Measurements from ENCODE around the gene CMSS1.

Gene CMSS1

DNA sequence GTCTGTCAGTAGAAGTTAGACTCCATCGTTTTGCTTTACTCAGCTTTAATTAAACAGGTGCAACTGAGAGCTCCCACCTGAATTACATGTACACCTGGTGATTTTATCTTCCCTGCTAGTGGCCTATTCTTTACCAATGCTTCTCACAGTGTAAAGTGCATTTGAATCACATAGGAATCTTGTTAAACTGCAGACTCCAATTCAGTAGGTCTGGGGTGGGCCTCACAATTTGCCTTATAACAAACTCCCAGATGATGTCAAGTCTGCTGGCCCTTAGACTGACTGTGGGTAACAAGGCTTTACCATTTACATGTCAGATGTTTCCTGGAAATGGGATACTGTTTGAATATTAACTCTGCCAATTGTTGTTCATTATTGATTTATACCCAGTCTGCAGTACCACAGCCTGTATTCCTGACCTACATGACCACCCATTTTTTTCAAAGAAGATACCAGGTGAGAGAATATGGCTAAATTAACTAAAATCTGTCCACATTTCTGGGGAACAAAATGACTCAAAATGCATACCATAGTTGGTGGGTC is 37.2 kb downstream of the CMSS1 start:
- DNase-seq (ENCODE audit: low read depth in 2 of 2): no peak

DNA sequence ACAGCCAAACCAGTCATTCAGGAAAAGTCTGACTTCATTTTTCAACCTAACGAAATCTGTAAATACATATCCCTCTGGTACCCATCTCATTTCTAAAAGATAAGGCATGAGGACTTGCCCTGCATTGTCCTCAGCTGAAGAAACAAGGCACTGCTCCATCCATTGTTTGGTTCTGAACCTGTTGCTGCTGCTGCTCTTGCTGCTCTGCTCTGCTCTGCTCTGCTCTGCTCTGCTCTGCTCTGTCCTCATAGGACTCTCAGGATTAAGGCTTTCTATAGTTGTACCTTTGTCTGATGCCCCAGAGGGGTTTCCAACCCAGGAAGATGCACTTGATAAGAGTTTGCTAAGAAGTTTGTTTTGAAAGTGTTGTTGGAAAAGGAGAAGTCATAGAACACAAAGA is 38.2 kb downstream of the CMSS1 start:
- no peak for DNase-seq (ENCODE audit: low read depth in 2 of 2)

DNA sequence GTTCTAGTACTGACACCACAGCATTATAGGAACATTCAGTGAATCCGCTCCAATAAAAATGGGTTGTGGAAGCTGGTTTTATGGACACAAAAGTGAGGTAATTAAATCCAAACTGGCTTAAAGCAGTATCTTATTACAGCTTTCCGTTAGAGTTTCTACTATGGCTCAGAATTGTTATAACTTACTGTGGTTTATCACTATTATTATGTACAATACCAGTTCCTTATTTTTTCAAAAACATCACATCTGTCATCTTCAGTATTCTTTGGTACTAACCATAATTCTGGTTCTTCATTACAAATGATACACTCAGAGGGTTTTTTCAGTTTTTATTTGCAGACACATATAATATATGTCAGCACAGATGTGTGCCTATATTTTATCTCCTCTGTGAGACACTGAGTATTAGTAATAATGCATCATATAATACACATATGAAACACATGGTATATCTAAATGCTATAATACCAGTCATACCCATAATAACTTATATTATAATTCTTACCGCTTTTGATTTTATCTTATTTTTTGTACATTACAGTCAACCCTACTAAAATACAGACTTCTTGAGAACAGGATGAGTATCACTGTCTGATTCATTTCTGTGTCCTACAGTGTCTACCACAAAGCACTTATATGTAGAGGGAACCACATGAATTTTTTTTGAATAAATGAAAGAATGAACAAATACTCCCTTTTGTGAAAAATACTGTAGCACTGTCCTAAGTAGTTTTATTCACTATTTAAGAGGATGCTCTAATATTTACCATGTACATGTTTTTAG is 39.0 kb downstream of the CMSS1 start:
- no peak for DNase-seq (ENCODE audit: low read depth in 2 of 2)

DNA sequence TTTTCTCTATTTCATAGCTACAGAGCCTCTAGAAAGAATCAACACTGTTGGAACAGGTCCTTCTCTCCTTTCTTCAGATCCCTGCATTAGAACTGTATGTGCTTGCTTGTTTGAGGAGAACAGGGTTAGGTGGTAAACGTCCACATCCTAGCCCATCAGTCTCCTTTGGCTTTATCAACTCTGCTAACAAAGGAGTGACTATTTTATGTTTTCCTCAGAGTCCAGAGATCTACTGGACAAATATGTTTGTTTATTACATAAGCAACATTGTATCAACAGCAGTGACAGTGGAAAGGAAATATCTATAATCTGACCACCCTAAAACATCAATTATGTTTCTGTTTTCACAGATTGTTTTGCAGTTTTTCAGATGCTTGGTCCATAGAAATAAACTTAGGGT is 39.6 kb downstream of the CMSS1 start:
- DNase-seq (ENCODE audit: low read depth in 2 of 2): no peak

DNA sequence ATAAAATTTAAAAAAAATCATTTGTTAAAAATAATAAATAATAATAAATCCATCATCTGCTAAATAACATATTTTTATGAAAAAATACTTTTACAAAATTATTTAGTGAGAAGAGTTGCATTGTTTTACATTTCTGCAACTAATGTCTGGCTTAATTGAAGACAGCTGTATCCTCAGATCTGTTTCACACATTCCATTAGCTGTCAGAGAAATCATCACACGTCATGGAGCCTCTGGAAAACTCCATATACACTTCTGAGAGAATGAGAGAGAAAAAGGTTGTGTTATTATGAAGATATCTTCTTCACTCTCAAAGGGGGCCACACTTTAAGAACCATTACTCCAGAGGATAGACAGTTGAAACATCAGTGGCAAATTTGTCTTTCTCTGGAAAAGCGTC is 40.8 kb downstream of the CMSS1 start:
- no peak for DNase-seq (ENCODE audit: low read depth in 2 of 2)

DNA sequence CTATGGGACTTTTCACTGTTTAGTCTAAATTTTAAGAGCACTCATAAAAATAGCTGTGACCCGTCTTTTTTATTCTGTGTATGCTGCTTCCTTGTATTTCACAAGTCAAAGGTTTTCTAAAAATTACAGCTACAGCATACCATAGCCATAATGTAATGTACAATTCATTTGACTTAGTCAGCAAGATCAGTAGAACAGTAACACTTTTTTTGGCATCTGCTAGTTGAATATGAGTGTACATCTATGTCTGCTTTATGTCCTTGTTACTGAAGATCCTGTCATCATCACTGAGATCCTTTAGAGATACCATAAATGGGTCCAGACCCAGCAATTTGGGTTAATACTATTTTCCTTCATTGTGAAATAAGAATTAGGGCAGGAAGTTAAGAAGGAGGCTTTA is 42.2 kb downstream of the CMSS1 start:
- DNase-seq (ENCODE audit: low read depth in 2 of 2): no peak

DNA sequence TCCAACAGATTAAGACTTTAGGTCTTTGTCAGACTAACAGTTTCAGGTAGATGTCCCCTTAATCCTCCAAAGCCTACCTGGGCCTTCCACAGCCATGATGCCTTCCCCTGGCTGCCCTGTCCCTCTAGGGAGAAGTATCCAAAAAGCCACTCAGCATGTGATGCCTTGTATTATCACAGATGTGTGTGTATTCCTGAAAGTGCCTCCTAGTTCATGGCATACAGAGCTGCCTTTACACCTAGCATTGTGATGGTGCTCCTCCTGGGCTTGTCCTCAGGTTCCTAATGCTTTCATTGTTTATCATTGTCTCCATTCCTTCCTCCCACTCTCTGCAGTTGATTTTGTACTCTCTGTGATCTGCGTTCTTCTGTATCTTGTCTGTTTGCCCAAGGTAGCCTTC is 43.6 kb downstream of the CMSS1 start:
- DNase-seq (ENCODE audit: low read depth in 2 of 2): no peak

DNA sequence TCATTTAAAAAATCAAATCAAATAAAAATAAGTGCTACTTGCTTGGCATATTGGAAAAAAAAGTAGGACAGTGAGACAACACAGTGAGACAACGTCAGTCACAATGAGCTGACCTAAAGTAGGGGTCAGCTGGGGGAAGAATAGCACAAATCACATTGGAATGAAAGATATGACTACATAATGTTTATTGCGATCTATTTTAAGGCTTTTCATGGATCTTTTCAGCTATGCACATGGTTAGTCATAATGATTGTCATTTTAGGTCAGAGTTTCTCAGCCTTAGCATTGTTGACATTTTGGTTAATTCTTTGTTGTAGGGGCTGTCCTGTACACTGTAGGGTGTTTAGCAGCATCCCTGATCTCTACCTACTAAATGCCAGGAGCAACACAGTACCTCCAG is 44.5 kb downstream of the CMSS1 start:
- no peak for DNase-seq (ENCODE audit: low read depth in 2 of 2)

DNA sequence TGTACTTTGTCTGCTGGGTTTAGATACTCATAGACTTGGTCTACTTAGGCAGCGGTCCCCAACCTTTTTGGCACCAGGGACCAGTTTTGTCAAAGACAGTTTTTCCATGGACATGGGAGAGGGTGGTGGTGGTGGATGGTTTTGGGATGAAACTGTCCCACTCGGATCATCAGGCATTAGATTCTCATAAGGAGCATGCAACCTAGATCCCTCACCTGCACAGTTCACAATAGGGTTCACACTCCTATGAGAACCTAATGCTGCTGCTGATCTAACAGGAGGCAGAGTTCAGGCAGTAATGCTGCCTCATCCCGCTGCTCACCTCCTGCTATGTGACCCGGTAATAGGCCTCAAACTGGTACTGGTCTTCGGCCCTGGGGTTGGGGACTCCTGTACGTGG is 45.3 kb downstream of the CMSS1 start:
- DNase-seq (ENCODE audit: low read depth in 2 of 2): no peak

DNA sequence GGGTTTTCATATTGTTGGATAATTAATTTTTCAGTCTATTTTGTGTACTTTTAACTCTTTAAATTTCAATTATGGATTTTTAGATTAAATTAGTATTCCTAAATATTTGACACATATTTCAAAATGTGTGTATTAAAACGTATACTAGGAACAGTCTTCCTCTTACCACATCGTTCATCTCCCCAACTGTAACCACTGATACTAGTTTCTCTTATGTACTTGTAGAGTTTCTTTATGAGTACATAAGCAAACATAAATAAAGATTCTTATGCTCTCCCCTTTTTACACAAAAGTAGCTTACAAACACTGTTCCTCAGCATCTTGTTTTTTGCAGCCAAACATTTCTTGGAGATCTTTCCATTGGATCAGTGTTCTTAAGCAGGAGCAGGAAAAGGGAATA is 45.9 kb downstream of the CMSS1 start:
- no peak for DNase-seq (ENCODE audit: low read depth in 2 of 2)

DNA sequence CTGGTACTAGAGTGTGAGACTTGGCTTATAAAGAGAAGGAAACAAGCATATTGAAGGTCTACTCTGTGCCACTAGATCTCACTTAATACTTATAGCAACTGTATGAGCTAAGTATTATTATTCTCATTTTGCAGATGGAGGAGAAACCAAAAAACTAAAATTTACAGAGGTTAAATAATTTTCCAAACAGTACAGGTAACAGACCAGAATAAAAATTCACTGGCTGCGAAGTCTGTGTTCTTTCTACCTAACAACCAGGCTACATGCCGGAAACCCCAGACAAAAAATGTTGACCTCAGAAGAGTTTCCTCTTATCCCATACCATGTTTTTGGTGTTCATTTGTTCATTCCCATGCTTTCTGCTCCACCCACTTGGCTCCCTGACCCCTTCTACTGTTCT is 46.6 kb downstream of the CMSS1 start:
- DNase-seq (ENCODE audit: low read depth in 2 of 2): no peak

DNA sequence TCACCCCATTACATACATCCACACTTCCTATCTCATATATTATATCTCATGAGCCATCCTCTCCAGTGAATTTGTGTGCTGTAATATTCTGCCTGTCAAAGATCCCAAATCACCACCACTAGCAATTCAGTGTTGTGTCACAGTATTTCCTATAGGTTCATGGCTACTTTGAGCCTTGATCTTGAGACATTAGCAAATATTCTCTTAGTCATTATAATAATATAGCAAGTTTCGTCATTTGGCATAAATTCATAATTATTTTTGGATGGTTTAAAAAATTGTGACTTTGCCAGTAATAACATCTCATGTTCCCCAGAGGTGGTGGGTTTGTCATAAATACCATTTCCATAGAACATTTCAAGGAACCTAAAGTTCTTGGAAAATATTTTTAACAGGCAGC is 47.7 kb downstream of the CMSS1 start:
- DNase-seq (ENCODE audit: low read depth in 2 of 2): no peak

DNA sequence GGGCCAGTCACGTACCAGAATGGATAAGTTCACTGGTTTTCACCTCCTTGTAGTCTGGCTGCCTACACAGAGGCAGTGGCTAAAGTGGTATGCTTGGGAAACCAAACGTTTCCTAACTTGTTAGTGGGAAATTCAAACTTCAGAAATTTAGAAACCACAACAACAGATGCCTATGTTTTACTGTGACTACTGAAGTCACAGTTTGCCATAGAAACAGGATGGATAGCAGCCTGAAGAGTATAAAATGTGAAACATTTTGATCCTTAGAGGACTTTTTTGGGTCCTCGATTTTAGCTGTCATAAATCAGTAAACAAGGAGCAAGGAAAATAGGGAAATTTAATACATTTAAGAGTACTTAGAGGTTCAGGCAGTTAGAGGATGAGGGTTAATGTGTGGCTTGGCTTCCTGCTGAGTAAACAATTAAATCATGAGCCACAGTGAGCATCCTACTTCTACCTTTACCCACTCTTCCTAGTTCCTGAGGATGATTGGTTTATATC is 48.6 kb downstream of the CMSS1 start:
- DNase-seq (ENCODE audit: low read depth in 2 of 2): no peak

DNA sequence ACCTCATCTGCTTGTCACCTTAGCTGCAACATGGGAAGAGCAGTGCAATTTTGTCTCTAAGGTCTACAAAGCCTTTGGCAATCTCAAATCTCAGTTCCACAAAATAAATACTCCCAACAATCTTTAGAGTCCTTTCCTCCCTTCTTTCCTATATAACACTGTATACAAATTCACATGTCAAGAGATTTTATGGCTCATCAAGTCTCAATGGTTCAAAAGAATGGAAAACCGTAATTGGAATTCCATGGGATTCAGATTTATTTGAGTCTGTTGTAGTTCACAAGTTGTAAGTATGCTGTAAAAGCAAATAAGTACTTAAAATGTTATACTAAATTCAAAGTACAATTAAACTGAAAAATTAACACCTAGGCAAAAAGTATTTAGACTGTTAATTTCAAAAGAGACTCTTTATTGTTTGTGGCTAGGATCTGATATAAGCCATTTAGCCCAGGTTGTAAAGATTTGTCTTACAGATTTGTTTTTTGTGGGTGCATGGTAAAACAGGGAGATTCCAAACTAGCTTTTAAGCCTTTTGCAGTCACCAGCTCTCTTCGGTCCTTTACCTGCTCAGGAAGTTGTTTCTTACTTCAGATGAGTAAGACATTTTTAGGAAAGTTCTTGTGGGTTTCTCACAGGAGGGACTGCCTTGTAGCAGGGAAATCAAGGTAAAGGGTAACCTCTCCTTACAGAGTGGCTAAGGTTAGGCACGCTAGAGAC is 50.1 kb downstream of the CMSS1 start:
- DNase-seq (ENCODE audit: low read depth in 2 of 2): no peak

DNA sequence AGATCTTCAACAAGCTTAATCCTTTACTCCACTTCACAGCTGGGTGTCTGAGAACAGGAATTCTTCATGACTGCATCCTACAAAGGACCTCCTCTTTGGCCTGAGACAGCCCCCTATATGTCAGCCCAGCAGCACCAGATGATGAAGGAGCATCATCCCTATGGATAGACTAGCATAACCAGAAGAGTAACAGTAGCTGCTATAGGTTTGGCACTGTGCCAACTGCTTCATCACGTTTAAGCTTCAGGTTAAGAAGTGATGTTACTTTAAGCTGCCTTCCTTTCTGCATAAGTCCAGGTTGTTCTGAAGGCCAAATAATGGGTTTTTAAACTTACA is 50.6 kb downstream of the CMSS1 start:
- no peak for DNase-seq (ENCODE audit: low read depth in 2 of 2)

DNA sequence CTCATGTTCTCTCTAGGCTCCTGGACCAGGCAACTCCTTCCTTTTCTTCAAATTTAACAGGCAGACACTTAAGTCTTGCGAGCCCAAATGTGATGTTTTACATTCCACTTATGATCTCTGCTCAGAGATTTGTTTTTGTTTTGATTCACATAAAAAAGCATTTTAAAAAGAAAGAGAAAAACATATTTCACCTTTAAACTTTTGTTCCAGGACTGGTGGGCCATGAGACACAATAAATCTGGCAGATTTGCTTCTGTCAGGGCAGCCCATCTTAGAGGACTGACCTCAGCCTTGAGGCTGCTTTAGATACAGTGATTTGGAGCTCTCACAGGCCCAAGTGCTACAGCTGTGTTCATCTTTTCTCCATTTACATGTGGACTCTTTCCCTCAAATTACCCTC is 52.0 kb downstream of the CMSS1 start:
- no peak for DNase-seq (ENCODE audit: low read depth in 2 of 2)

DNA sequence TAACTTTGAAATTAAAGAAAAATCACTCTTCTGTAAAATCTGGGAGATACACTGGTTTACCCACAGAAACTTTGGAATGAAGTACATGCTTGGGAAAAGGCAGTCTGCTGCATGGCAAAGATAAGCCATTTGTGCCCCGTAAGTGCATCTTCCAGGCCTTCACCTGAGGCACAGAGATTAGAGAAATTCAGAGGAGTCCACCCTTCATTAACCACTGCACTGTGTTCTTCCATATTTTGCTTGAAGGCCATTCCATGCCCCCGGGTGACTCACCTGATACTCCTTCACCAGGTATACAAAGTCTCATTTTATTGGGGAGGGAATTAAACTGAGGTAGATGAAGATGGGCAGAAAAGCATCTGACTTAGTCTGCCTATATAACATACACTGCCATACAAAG is 53.0 kb downstream of the CMSS1 start:
- no peak for DNase-seq (ENCODE audit: low read depth in 2 of 2)

DNA sequence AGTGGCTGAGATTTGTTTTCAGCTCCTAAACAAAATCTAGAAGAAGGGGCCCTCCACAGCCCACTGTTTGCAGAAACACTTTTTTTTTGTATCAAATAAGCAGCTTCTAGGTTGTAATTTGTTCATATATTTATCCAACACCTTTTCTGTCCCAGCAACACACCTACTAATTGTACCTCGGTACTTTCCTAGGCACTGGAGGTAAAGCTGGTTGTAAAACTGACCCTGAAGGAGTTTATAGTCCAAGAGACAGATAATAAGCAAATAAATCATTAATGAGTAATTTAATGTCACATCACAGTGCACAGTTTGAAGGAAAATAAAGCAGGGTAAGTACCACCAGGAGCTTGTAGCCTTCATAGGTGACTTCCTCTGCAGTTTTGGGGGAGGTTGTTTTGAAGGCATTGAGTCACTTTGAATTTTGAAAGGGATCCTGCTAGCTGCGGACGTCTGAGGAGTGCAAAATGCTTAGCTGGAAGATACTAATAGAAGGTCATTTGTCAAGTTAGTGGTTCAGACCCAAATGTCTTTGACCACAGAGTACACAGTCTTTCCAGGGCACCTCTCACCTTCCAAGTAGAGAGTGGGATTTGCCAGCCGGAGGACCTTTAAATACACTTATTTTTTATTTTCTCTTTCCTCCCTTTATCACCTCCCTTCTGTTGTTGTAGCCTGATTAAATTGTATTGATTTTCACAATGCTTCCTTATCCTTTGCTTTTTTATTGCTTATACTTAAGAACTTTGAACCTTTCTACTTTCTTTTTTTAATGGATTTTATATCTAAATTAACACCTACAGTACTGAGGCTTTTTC is 53.8 kb downstream of the CMSS1 start:
- DNase-seq (ENCODE audit: low read depth in 2 of 2): no peak

DNA sequence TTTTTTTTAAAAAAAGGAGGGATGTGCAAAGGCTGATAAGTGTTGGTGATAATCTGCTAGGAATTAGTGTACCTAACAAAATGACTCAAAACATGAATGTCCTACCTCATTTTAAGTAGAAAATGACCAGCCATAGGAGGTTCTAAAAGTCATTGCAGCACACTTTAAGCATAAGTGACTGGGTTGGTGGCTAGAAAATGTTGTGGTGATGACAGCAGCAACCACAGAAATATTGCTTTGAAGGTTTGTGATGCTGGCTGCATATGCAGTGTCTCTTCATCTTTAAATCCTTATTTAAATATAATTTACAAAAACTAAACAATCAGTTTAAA is 55.2 kb downstream of the CMSS1 start:
- DNase-seq (ENCODE audit: low read depth in 2 of 2): no peak

DNA sequence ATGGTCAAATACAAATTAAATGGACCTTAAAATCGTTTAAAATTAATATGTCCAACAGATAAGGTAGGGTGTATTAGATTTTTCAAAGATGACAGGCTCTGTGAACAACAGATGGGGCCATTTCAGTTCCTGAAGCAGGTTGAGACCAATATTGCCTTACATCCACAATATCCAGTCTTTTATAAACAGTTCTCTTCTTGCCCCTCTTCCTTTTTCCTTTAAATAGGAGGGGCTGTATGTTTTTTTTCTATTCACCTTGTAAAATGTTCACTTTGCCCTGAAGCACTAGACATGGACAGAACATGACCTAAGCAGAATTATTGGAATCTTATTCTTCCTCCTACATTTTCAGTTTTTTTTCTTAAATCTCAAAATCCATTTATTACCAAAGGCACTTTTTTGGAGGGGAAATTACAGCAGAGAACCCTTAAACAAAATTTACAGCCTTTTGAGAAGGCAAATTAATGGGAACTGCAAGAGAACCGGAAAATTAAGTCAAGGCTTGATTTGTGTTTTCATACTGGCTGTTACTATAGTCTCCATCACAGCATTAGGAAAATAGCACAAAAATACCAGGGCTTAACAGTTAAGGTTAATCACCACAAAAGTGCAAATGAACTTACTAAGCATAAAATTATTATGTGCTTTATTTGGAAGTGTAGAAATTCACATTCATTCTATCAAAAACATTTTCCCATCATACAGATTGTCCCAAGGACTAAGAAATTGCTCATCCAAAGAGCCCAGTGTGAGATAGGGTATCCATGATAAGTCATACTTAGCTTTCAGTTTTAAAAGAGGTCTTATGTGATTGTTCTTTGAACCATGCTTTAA is 55.8 kb downstream of the CMSS1 start:
- DNase-seq (ENCODE audit: low read depth in 2 of 2): no peak

DNA sequence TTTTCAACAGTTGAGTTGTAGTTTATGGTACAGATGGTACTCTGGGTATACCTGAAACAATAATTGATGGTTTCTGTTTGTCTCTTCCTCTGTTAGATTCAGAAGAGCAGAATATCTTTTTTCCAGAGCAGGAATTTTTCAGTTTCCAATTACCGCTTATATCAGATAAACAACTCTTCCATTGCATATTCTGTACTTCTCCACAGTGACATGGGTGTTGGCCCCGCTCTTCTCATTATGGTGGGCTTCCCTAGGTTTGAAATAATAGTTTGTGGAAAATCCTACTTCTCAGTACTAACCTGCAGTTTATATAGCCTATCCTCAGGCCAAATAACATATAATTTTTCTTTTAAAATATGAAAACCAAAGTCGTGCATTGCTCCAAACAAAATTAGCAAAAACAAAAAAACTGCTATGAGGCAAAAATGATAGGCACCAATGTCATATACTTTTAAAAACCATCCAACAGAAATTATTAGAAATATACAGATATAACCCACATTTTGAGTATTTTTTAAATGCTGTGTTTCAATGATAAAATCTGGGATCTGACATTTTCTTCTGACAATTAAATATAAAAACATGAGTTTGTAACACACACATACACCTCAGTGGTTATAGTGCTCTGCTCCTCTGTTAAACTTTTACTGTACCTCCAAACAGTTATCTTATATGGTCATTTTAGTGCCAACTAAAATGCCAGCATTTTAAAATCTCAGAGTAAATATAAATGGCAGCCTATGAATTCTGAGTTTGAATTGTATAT is 56.8 kb downstream of the CMSS1 start:
- no peak for DNase-seq (ENCODE audit: low read depth in 2 of 2)
